Upper lobe of left lung (tissue), 6 donors: ENCODE data around the gene YAF2. TPM values are rescaled to one million over a fixed set of nuclear protein-coding genes. Genes with fewer than 3 reads are reported as not detected.

ENCODE experiments used
- ATAC-seq, 2 donors: fragments of 200-7000 bp; cut with Tn5 transposase; one replicate each; pipeline ENCODE4 v1.9.1; 2022; ENCODE audit warnings: mild to moderate bottlenecking in 2 of 2, moderate library complexity in 2 of 2; ENCODE audit not compliant: low FRiP score in 2 of 2
- DNase-seq, 2 donors: peaks; one replicate each; pipeline ENCODE4 v3.0.0-alpha.2; 2019 to 2020
- H3K27ac ChIP-seq, 4 donors: fragments of 200-600 bp; sonication (generic); one replicate each; pipeline ENCODE4 v1.5.1; 2016 to 2019
- H3K27me3 ChIP-seq, 4 donors: fragments of 200-600 bp; sonication (generic); one replicate each; pipeline ENCODE4 v1.5.1; 2017 to 2019
- H3K36me3 ChIP-seq, 4 donors: fragments of 200-600 bp; sonication (generic); one replicate each; pipeline ENCODE4 v1.5.1; 2016 to 2019
- H3K4me1 ChIP-seq, 4 donors: fragments of 200-600 bp; sonication (generic); one replicate each; pipeline ENCODE4 v1.5.1; 2018 to 2019
- H3K4me3 ChIP-seq, 4 donors: fragments of 200-600 bp; sonication (generic); one replicate each; pipeline ENCODE4 v1.5.1; 2017 to 2019; ENCODE audit warnings: mild to moderate bottlenecking in 2 of 4, moderate library complexity in 1 of 4
- H3K9me3 ChIP-seq, 4 donors: fragments of 200-600 bp; sonication (generic); one replicate each; pipeline ENCODE4 v1.5.1; 2018 to 2019
- CTCF ChIP-seq, 6 experiments: fragments of 450-650 bp in 4 of 6; fragments of 200-600 bp in 2 of 6; sonication (generic) in 2 of 6; IDR thresholded peaks; one replicate each; pipeline ENCODE4 v1.5.1; 2016 to 2019; ENCODE audit warnings: antibody characterized with exemption in 6 of 6
- EP300 ChIP-seq, 4 donors: sonication (generic); formaldehyde crosslinking; IDR thresholded peaks; one replicate each; pipeline ENCODE4 v1.5.1; 2017; ENCODE audit warnings: antibody characterized with exemption in 4 of 4, control low read depth in 2 of 4
- POLR2A ChIP-seq, 4 donors: fragments of 450-650 bp; IDR thresholded peaks; one replicate each; pipeline ENCODE4 v1.5.1; 2016 to 2017; ENCODE audit warnings: antibody characterized with exemption in 4 of 4, mild to moderate bottlenecking in 2 of 4
- POLR2AphosphoS5 ChIP-seq, 2 donors: sonication (generic); formaldehyde crosslinking; IDR thresholded peaks; one replicate each; pipeline ENCODE4 v1.5.1; 2017; ENCODE audit warnings: antibody characterized with exemption in 2 of 2
- WGBS, 2 donors: methylation state at CpG; one replicate each; pipeline ENCODE4 v1.1.5; 2017 to 2018; 5-methylcytosine and 5-hydroxymethylcytosine counted together
- total RNA-seq, 6 donors: library from RNA; depleted of rRNA in 4 of 6; stranded (reverse); fragments of >200 nt in 4 of 6; gene quantifications; one replicate each; pipeline versions ENCODE4 v1.1.0 to v1.2.1, GENCODE V29; 2016 to 2021
- donor health status: DM: no; HTN: no; CAD: no; lungs with moderate emphysema.
- donor health status: DM: no; HTN: yes; CAD: no; lungs with severe emphysema.

Gene YAF2
- total RNA-seq, 6 donors from 2014 or later: 11.7 to 44.0 (median 29.8) TPM

GRCh38 chr12:42126963-42127362 is 111.1 kb downstream of the YAF2 start:
- Histone ChIP-seq H3K27me3 (no peaks in the 10 kb centered on the region), H3K4me1 (peaks cover 0 to 24% (median 0%) of the 10 kb centered on the region in 4 donors), H3K27ac (no peak overlapping the region), H3K4me3 (no peak overlapping the region), H3K36me3 (no peaks in the 10 kb centered on the region), H3K9me3 (no peaks in the 10 kb centered on the region)
- no peak for DNase-seq
- ATAC-seq: no peak
- TF ChIP-seq POLR2AphosphoS5 (IDR thresholded peaks at IDR 0.05) (no peak), POLR2A (IDR thresholded peaks at IDR 0.05) (no peak), CTCF (IDR thresholded peaks at IDR 0.05) (no peak), EP300 (IDR thresholded peaks at IDR 0.05) (no peak)
- WGBS, 2 donors: 86% methylated on average over 1 of the region's 1 CpG

- ATAC-seq (no peak), DNase-seq (no peak)
- Histone ChIP-seq H3K4me1 (peaks cover 0 to 16% (median 0%) of the 10 kb centered on the region in 4 donors), H3K4me3 (no peak overlapping the region), H3K27ac (no peak overlapping the region), H3K9me3 (no peaks in the 10 kb centered on the region), H3K36me3 (no peaks in the 10 kb centered on the region), H3K27me3 (no peaks in the 10 kb centered on the region)
- TF ChIP-seq EP300 (IDR thresholded peaks at IDR 0.05) (no peak), CTCF (IDR thresholded peaks at IDR 0.05) (no peak), POLR2AphosphoS5 (IDR thresholded peaks at IDR 0.05) (no peak), POLR2A (IDR thresholded peaks at IDR 0.05) (no peak)
- 33 to 41% methylated on average over 1 of the region's 1 CpG for WGBS, 2 donors
These were observed 112.7 kb downstream of the YAF2 start for GRCh38 chr12:42125388-42125767.

DNA sequence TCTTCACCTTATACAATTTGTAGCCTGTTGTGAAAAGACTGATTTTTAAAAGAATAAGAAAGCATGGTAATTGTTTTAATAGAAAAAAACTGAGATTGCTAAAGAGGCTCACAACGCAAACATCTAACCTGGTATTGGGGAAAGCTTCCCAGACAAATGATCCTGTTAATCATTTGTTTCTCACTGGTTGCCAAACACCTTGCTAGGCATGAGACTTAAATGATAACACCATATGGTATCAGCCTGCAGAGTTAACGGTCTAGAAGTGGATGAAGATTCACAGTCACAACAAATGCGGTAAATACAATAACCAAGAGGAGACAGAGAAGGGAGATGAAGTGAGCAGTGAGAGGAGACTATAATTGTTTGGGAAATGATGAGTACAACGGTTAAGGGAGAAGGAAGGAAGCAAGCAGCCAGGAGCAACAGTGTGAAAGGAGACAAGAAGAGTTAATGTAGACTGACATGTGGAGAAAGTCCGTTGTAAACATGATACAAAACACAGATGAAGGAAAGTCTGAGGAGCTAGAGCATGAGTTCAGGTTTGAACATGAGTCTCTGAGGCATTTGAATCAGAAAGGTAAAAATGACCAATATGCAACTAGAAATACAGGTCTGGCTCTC is 113.2 kb downstream of the YAF2 start:
- Histone ChIP-seq H3K36me3 (no peaks in the 10 kb centered on the region), H3K4me3 (no peak overlapping the region), H3K27ac (no peak overlapping the region), H3K27me3 (no peaks in the 10 kb centered on the region), H3K9me3 (no peaks in the 10 kb centered on the region), H3K4me1 (peaks cover 0 to 11% (median 0%) of the 10 kb centered on the region in 4 donors)
- no peak for DNase-seq
- ATAC-seq: no peak
- 41 to 49% methylated on average over 5 of the region's 5 CpGs for WGBS, 2 donors
- TF ChIP-seq POLR2AphosphoS5 (IDR thresholded peaks at IDR 0.05) (no peak), CTCF (IDR thresholded peaks at IDR 0.05) (no peak), EP300 (IDR thresholded peaks at IDR 0.05) (no peak), POLR2A (IDR thresholded peaks at IDR 0.05) (no peak)

GRCh38 chr12:42119085-42119633 is 118.9 kb downstream of the YAF2 start:
- no peak overlapping the region for H3K27ac ChIP-seq

GRCh38 chr12:42118136-42118879 is 119.7 kb downstream of the YAF2 start:
- Histone ChIP-seq H3K4me3 (no peak overlapping the region), H3K36me3 (peaks cover 0 to 13% (median 4%) of the 10 kb centered on the region in 4 donors), H3K4me1 (no peaks in the 10 kb centered on the region), H3K9me3 (no peaks in the 10 kb centered on the region), H3K27me3 (no peaks in the 10 kb centered on the region), H3K27ac (no peak overlapping the region)
- DNase-seq (no peak), ATAC-seq (no peak)
- TF ChIP-seq POLR2A (IDR thresholded peaks at IDR 0.05) (no peak), EP300 (IDR thresholded peaks at IDR 0.05) (no peak), POLR2AphosphoS5 (IDR thresholded peaks at IDR 0.05) (no peak), CTCF (IDR thresholded peaks at IDR 0.05) (no peak)
- WGBS, 2 donors: 78 to 80% methylated on average over 5 of the region's 5 CpGs

More at GRCh38 chr12:42119085-42119633, 118.9 kb downstream of the YAF2 start:
- no peak for TF ChIP-seq POLR2AphosphoS5 (IDR thresholded peaks at IDR 0.05)
- Histone ChIP-seq H3K36me3 (peaks cover 0 to 13% (median 4%) of the 10 kb centered on the region in 4 donors), H3K4me3 (no peak overlapping the region), H3K9me3 (no peaks in the 10 kb centered on the region), H3K27me3 (no peaks in the 10 kb centered on the region), H3K4me1 (no peaks in the 10 kb centered on the region)
- no peak for DNase-seq
- WGBS, 2 donors: 64 to 71% methylated on average over 2 of the region's 2 CpGs
- no peak for ATAC-seq
